Measurements from ENCODE around the gene CRLF2. TPM values are rescaled to one million over a fixed set of nuclear protein-coding genes. Genes with fewer than 3 reads are reported as not detected.
"Not testable (repeated sequence)": the region's sequence is repeated elsewhere in the genome, so short reads cannot be mapped to it uniquely, and the experiment has no call there.

Gene CRLF2
- polyA plus RNA-seq, 2 of the 4 experiments (the other 2 are of a cell fraction), result 0.08 to 0.37 TPM

DNA sequence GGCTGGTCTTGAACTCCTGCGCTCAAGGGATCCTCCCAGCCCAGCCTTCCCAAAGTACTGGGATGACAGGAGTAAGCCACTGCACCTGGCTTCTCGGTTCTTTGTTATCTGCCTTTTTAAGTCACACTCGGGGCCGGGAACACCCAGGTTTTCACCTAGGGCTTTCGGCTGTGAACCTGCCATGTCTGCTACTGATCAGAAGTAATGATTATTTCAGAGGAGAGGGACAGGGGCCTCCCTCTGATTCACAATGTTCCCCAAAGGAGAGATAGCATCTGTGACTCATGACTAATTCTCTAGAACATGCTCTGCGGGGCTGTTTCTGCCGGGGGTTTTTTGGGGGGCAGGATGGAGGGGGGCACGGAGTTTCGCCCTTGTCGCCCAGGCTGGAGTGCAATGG, 26.9 kb downstream of the CRLF2 start (continued):
- no peak for TF ChIP-seq REST (IDR thresholded peaks at IDR 0.05)
- no peak for TF ChIP-seq HDAC2 (IDR thresholded peaks at IDR 0.05)
- TF ChIP-seq CHD2 (IDR thresholded peaks at IDR 0.05; ENCODE audit: low read length, partially characterized antibody), result no peak

DNA sequence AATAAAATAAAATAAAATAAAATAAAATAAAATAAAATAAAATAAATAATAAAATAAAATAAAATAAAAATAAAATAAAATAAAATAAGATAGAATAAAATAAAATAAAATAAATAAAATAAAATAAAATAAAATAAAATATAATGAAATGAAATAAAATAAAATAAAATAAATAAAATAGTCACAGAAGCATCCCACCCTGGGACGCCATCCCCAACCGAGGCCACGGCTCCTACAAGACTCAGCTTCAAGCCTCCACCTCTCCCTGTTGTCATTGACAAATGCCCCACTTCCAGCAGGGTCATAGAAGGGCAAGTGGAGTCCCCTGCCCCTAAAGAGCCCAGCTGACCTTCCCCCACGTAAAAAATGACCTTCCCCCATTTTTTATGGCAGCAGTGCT, 30.2 kb downstream of the CRLF2 start:
- POLR2A ChIA-PET, result no interaction called here
- H3K4me2 ChIP-seq, result no peak overlapping the region
- no peak for DNase-seq (ENCODE audit: low read depth in 1 of 2, low spot score in 1 of 2)
- no peaks in the 10 kb centered on the region for H3K9me3 ChIP-seq
- no peak overlapping the region for H3K27ac ChIP-seq
- no peak for ATAC-seq
- peaks cover 6% of the 10 kb centered on the region; the same call in 2 of the 3 replicates for H3K4me1 ChIP-seq
- FAIRE-seq, result no peak
- CTCF ChIA-PET, result no interaction called here
- TF ChIP-seq FOXS1 (CRISPR knock-in tag; IDR thresholded peaks at IDR 0.05) (no peak), CBX2 (IDR thresholded peaks at IDR 0.05; ENCODE audit: borderline replicate concordance, low read depth) (no peak), POLR2A (IDR thresholded peaks at IDR 0.05; ENCODE audit: low read length) (no peak), KDM1A (IDR thresholded peaks at IDR 0.05; ENCODE audit: low read depth) (no peak), FOSB (CRISPR knock-in tag; IDR thresholded peaks at IDR 0.05) (no peak), JUN (IDR thresholded peaks at IDR 0.05) (no peak), REST (IDR thresholded peaks at IDR 0.05) (no peak), CBX8 (IDR thresholded peaks at IDR 0.05) (no peak), MAFK (IDR thresholded peaks at IDR 0.05; ENCODE audit: partially characterized antibody) (no peak), ZFP36 (IDR thresholded peaks at IDR 0.05; ENCODE audit: borderline replicate concordance, partially characterized antibody) (no peak), CHD2 (IDR thresholded peaks at IDR 0.05; ENCODE audit: low read length, partially characterized antibody) (no peak), SMC3 (IDR thresholded peaks at IDR 0.05) (no peak), CEBPB (IDR thresholded peaks at IDR 0.05) (no peak), RARB (CRISPR knock-in tag; IDR thresholded peaks at IDR 0.05) (no peak), ZNF302 (CRISPR knock-in tag; IDR thresholded peaks at IDR 0.05) (no peak), HOXB5 (CRISPR knock-in tag; IDR thresholded peaks at IDR 0.05) (no peak), FOSL2 (IDR thresholded peaks at IDR 0.05) (no peak), FOSL2 (CRISPR knock-in tag; IDR thresholded peaks at IDR 0.05) (no peak), BCL3 (IDR thresholded peaks at IDR 0.05) (no peak), PHF8 (IDR thresholded peaks at IDR 0.05; ENCODE audit: borderline replicate concordance, low read depth) (no peak)
- TF ChIP-seq, protein P1, sequence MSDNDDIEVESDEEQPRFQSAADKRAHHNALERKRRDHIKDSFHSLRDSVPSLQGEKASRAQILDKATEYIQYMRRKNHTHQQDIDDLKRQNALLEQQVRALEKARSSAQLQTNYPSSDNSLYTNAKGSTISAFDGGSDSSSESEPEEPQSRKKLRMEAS (IDR thresholded peaks at IDR 0.05), result no peak
- H3K4me3 ChIP-seq, result no peak overlapping the region
- WGBS (ENCODE audit: missing lambda C conversion rate), result 81% methylated on average over 4 of the region's 4 CpGs

DNA sequence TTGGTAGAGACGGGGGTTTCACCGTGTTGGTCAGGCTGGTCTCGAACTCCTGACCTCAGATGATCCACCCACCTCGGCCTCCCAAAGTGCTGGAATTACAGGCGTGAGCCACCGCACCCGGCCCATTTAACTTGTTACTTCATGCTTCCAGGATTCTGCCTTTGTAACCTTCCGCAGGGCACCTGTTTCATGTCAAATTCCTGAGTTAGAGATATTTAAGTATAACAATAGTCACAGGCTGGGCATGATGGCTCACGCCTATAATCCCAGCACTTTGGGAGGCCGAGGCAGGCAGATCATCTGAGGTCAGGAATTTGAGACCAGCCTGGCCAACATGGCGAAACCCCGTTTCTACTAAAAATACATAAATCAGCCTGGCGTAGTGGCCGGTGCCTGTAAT, 30.8 kb downstream of the CRLF2 start:
- POLR2A ChIA-PET, result not testable (repeated sequence)
- WGBS (ENCODE audit: missing lambda C conversion rate), result 85% methylated on average over 14 of the region's 14 CpGs

More for the DNA sequence above, 30.8 kb downstream of the CRLF2 start:
- H3K4me3 ChIP-seq; CTCF ChIA-PET; H3K27ac ChIP-seq; ATAC-seq; DNase-seq (ENCODE audit: low read depth in 1 of 2, low spot score in 1 of 2); H3K9me3 ChIP-seq; H3K4me2 ChIP-seq; H3K4me1 ChIP-seq; FAIRE-seq: not testable (repeated sequence)
